Retinal pigment epithelial cell (primary cell): Measurements from ENCODE around the gene BRMS1L.

Experiments
- DNase-seq: peaks from one replicate; pipeline ENCODE4 v3.0.0-alpha.2; 2010; ENCODE audit warnings: low read depth
- H3K4me3 ChIP-seq: 2 replicates; pipeline ENCODE4 v1.5.1; 2011; ENCODE audit warnings: mild to moderate bottlenecking, low read length, control low read depth, moderate library complexity
- TF ChIP-seq, protein P1 (sequence below): conservative IDR thresholded peaks from 2 replicates; pipeline ENCODE4 v1.5.1; 2011; ENCODE audit warnings: low read depth, low read length, control low read depth, inconsistent platforms

The BRMS1L gene

DNA sequence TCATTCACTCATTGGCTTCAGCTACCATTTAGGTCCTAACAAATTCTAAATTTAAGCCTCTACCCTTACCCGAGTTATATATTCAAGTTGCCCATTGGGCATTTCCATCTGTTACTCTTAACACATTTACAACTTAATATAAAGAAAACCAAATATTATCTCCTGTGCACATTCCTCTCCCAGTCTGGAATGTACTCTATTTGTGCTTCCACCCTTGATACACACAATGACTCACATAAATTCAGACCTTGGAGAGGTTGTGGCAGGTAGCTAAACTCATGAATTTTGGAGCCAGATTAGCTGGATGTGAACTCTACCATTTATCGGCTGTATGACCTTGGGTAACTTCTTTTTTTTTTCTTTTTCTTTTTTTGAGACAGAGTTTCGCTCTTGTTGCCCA lies 51.1 kb downstream of the BRMS1L start:
- DNase-seq: no peak
- H3K4me3 ChIP-seq: no peak overlapping the region
- TF ChIP-seq, protein P1, sequence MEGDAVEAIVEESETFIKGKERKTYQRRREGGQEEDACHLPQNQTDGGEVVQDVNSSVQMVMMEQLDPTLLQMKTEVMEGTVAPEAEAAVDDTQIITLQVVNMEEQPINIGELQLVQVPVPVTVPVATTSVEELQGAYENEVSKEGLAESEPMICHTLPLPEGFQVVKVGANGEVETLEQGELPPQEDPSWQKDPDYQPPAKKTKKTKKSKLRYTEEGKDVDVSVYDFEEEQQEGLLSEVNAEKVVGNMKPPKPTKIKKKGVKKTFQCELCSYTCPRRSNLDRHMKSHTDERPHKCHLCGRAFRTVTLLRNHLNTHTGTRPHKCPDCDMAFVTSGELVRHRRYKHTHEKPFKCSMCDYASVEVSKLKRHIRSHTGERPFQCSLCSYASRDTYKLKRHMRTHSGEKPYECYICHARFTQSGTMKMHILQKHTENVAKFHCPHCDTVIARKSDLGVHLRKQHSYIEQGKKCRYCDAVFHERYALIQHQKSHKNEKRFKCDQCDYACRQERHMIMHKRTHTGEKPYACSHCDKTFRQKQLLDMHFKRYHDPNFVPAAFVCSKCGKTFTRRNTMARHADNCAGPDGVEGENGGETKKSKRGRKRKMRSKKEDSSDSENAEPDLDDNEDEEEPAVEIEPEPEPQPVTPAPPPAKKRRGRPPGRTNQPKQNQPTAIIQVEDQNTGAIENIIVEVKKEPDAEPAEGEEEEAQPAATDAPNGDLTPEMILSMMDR: no peak

DNA sequence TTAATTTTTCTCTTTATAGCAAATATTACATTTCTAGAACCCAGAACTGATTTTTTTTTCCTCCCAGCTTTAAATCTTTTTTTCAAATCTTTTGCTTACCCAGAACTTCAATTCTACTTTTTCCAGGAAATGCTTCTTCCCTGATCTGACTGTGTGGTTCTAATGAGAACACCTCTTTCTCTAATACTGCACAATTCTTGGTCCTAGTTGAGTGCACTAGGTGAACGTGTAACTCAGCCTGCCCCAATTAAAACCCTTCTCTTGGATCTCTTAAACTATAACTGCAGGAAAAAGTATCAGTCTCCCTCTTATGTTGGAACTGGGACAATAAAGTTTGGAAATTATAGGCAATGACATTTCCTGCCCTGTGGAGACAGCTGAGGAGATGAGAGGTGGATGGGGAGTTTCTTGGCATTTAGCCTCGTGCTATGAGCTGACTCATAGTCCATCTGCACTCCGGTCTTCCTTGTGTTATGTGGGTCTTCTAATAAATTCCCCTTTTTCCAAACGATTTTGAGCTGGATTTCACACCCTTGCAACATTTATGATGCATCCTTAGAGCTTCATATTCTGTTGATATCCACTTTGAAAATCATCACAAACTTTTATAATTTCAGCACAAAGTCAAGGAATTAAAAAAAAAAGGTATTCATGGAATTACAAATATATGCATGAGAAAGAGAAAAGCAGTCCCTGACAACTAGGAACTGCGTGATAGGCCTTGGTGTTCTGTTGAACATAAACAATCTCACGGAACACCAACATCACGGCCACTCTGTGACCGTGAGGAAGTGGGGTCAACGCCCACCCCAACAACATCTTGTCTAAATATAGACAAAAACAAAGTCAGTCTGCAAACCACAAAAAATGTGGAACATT lies 52.4 kb downstream of the BRMS1L start:
- TF ChIP-seq, protein P1: no peak
- DNase-seq: peak; percentile 39
- no peak overlapping the region for H3K4me3 ChIP-seq

DNA sequence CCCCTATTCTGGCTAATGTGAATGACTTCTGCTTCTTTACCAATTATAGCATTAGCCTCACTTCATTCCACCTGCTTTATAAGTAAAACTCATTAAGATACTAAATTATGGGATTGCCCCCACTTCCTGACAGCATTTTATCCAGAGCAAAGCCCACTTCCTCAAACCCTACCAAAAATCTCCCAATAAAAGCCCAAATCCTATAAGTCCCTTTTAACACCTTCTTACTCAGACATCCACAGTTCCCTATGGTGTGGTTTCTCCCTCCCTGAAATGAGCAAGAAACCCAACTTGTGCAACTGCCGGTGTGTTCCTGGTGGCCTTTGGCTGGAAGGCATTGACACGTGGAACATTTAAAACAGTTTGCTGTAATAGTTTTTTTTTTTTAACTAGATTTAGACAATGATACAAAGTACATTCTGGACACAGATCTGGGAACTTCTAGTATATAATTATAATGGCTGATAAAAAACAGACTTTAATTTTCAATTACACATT lies 53.1 kb downstream of the BRMS1L start:
- TF ChIP-seq, protein P1: no peak
- DNase-seq: no peak
- no peak overlapping the region for H3K4me3 ChIP-seq

DNA sequence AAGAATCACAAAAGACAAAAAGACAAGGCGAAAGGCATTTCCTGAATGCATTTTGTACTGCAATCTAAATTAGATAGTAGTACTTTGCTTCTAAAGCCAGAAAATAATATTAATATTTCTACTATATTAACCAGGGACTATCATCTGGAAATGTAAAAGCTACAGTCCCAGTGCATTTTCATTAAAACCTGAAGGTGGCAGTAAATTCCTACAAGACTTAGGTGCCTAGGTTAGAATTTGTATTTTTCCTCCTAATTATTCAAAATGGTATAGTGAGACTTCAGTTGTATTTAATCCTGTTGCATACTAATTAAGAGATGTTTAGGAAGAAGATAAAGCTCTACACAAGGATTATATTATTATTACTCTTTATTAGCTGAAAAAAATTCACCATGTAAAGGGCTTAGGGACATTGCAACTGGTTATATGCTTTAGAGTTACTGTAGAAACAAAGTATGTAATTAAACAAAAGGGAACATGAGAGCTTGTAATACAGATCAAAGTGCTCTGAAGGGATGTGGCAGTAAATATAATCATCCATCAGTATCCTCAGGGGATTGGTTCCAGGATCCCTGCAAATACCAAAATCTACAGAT lies 53.6 kb downstream of the BRMS1L start:
- TF ChIP-seq, protein P1: peak; percentile 56
- no peak overlapping the region for H3K4me3 ChIP-seq
- DNase-seq: no peak

DNA sequence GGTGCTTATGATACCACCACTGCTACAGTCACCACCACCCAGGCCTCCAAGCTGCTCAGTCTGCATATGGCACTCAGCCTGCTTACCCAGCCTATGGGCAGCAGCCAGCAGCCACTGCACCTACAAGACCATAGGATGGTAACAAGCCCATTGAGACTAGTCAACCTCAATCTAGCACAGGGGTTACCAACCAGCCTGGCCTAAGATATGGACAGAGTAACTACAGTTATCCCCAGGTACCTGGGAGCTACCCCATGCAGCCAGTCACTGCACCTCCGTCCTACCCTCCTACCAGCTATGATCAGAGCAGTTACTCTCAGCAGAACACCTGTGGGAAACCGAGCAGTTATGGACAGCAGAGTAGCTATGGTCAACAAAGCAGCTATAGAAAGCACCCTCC lies 55.1 kb downstream of the BRMS1L start:
- no peak for DNase-seq
- no peak overlapping the region for H3K4me3 ChIP-seq
- TF ChIP-seq, protein P1: no peak

DNA sequence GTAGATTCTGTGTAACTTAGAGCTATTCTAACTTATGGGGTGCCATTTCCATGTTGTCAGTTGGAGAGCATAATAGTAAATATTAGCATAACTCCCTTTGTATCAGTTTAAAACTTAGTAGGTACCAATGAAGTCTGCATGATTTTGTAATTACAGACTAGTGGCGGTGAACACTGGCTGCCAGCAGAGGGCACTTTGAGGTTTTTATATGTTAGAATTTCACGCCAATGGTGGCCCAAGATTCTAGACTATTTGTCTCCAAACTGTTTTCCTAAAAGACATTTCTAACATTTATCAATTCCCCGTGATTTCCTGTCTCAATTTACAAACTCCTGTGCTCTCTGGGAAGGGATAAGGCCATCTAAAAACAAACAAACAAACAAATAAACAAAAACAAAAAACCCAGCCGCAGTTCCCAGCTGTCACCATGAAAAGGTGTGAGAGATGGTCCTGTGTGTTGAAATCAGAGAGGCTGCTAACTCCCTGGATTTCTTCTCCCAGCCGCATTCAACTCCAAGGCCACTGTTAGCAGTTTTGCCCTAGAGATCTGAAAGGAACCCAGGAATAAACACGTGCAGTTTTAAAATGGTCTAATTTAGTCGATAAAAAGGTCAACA lies 57.6 kb downstream of the BRMS1L start:
- TF ChIP-seq, protein P1: peak; percentile 76
- DNase-seq: no peak
- H3K4me3 ChIP-seq: no peak overlapping the region
